GM21576 (cell line): ENCODE measurements around the gene C1QTNF8.

Experiments used
- ATAC-seq: cut with Tn5 transposase; IDR thresholded peaks from one replicate; pipeline ENCODE4 v1.9.1; 2021; ENCODE audit warnings: mild to moderate bottlenecking, moderate library complexity; ENCODE audit not compliant: unreplicated experiment

C1QTNF8 gene

DNA sequence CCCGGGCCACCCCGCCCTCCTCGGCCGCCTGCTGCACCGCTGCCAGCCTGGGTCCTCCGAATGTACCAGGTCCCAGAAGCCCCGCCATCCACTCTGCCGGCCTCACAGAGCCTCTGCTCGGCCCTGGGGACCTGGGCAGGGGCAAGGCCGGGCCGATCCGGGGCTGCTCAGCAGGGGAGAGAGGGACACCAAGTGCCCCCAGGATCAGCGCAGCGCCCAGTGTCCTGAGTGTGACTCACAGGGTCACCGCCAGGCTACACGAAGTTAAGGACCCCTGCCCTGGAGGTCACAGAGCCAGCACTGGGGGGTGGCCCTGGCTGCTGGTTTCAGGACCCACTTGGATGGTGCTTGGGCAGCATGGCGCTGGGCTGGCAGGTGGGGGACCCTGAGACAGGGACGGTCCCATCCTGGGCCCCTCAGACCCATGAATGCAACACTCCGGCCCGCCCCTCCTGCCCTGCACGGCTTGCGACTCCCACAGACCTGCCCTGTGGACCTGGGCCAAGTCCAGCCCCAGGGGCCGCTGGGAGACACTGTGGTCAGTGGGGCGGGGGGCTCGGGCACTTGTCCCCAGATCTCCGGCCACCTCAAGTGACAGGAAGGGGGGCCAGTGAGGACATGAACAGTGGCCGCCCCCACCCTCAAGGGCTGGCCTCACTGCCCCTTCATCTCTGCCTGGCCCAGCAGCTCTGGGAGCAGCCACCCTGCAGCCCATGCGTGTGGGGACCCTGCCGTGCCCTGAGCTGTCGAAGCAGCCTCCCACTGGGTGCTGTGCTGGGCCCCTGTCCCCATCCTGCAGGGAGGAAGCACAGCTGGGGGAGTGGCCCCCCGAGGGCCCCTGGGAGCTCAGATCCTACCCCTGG, 46.7 kb downstream of the C1QTNF8 start:
- no peak for ATAC-seq

DNA sequence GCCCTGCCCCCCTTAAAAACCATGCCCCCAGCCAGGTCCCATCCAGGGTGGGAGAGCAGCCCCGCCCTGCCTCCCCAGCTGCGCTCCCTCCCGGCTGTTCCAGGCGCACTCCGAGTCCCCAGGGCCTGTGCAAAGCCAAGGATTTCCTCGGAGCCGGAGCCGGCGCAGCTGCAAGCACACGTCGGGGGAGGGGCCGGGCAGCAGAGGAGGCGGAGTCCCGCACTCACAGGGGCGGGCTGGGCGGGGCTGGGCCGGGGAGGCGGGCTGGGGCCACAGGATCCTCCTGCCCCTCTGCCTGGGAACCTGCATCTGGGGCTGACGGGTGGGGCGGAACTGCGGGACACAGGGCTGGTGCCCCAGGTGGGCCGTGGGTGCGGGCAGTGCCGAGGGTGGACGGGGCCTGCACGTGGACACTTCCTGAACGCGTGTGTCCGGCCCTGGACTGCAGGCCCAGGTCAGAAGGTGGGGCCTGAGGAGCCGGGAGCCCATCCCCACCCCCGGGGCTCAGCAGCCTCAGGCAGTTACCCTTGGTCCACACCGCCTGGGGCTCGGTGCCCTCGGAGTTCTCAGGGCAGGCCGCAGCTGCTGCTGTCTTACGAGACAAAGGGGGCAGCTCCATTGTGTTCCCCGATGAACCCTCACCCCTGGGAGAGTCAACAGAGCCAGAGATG, 47.5 kb downstream of the C1QTNF8 start:
- no peak for ATAC-seq

DNA sequence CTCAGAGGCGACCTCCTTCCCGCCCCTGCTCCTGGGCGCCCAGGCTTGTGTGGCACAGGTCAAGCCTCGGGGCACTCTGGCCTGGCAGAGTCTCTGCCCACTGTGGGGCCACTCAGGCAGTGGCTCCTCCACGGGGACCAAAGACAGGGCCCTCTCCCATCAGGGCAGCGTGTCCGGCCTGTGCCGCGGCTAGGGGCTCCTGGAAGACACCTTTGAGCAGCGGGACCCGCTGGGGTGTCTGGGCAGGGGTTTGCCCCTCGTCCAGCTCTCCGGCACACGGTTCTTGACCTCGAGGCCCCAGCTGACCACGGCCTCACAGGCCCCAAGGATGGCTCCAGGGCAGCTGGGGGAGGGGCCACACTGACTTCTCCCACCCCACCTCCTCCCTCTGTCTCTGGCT, 48.2 kb downstream of the C1QTNF8 start:
- no peak for ATAC-seq

DNA sequence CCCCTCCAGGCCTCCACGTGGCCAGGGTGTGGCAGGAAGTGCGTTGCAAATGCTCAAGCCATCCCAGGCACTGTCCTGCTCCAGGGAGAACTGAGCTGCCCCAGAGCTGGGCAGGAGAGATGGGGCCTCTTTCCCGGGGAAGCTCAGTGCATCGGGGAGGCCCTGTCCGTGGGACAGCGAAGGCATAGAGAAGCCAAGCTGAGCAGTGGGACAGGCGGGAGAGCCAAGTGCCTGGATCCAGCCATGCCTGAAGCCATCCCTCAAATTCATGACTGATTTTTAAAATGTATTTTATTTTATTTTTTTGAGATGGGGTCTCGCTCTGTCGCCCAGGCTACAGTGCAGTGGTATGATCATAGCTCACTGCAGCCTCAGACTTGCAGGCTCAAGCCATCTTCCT, 48.9 kb downstream of the C1QTNF8 start:
- no peak for ATAC-seq

DNA sequence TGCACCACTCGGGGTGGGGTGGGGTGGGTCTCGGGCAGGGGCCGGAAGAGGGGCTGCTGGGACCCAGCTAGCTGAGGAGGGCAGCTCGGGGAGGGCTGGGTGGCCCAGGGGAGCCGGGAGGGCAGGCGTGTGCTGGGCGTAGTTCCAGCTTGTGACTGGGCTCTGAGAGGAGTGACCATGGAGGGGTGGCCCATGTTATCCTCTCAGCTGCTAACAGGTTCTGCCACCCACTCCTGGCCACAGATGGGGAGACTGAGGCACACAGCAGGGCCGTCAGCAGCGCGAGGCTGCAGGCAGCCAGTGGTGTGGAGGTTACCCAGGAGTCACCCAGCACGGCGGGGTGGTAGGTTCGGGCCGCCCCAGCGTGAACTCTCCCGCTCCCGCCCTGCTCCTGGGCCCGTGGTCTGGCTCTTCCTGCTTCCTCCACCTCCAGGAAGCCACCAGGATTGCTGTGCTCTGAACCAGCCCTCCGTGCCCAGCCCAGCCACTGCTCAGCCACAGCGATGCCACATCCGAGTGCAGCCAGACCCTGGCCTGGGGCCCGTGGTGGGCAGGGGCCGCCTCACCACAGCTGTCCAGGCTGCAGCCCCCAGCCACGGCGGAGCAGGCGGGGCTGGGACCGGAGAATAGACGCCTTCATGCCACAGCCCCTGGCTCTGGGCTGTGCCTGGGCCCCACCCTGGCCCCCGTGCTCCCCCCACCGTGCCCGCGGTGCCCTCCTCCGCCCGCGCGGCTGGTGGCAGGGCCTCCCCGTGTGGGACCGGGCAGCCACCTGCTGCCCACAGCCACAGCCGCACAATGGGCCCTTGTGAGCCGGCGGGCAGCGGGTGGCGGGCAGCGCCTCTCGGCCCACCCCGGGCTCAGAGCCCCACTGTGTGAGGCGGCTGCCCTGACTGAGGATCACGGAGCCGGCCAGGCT, 49.8 kb downstream of the C1QTNF8 start:
- no peak for ATAC-seq

DNA sequence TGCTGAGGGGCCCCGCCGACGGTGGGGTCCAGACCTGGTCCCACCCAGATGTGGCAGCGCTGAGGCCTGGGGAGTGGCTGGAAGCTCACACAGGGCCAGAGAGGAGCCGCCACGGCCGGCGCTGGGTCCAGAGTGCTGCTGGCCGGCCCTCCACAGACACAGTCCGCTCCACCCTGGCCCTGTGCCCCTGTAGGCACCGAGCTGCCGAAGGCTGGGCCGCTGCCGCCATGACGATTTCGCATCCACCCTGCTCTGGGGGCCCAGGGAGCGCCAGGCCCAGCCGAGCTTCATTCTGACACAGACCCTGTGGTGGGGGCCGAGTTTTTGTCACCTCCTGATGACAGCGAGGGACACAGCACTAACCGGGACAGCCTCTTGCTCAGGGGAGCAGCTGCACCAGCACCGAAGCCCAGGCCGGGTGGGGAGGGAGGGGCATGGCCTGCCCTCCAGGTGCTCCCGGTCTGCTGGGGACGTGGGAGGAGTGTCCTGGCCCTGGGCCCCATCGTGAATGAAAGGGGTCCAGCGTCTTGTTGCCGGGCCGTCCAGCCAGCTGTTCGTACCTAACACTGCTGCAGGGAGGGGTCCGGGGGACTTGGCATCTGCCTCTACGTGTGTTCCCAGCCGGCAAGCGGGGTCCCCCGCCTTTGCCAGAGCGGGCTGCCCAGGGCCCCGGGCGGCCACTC, 50.6 kb downstream of the C1QTNF8 start:
- ATAC-seq, result no peak

DNA sequence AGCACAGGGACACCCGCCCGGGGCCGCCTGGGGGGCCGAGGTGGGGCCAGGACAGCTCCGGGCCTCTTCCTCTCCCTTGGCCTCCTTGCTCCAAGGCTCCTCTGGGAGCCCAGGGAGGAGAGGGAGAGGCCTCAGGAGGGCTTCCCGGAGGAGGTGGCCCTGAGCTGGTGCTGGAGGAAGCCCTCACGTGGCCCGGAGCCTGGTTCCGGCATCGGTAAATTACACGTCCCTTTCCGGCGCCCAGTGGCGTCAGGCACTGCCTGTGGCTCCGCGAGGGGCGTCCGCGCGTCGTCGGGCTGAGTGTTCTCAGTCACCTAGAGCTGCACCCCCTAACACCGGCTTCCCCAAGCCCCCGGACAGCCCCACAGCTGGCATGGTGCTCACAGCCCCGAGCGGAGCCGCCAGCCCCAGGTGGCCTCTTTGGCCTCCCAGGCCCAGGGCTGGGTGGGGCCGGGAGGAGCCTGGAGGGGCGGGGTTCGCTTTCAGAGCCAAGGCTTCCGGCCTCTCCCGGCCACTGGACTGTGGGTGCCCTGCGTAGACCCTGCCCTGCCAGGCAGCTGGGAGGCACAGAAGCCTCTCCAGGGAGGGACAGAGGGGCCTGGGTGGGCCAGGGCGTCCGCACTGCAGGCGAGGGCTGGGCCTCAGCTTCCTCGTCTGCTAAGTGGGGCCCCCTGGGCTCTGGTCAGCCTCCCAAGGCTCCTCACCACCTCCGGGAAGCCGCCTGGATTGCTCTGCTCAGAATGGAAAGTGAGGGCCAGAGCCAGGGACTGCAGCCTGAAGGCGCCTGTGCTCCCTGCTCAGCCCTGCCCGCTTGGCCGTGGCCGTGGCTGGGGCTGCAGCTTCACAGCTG, 51.4 kb downstream of the C1QTNF8 start:
- ATAC-seq, result no peak

DNA sequence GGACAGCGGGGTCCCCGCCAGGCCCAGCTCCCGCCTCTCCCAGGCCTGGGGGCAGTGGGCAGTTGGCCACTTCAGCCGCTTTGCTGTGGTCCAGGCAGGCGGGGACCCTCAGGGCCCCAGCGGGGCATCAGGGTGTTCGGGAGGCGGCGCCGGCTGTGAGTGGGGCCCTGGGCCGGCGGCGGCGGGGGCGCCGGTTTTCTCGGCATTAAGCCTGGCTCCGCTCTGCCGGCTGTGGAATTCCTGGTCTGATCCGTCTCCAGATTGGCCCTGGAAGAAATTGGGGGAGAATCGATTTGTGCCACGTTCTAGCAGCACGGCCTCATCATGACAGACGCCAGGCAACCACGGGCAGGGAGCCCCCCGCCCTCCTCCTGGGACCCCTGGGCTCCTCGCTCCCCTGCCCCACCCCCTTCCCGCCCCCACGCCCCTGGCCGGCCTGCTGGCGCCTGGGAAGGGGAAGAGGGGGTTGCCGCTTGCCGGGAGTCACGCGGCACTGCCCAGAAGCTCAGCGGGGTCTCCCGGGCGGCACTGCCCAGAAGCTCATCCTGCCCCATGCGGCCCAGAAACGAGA, 52.1 kb downstream of the C1QTNF8 start:
- ATAC-seq, result no peak

DNA sequence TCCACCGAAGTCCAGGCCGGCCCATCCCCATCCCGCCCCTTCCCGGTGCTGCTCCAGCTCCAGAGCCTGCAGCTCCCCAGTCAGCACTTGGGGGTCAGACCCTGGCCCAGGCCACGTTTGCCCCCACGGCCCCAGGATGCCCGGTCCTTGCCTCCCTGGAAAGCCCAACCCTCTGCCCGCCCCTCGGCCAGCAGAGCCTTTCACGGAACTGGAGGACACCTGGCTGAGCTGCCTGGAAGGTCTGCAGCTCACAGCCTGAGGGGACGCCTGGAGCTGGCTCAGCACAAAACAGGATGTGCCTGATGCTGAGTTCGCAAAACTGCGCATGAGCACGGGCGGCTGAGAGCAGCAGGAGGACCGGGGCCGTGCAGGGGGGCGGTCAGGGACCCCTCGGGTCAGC, 53.2 kb downstream of the C1QTNF8 start:
- no peak for ATAC-seq

DNA sequence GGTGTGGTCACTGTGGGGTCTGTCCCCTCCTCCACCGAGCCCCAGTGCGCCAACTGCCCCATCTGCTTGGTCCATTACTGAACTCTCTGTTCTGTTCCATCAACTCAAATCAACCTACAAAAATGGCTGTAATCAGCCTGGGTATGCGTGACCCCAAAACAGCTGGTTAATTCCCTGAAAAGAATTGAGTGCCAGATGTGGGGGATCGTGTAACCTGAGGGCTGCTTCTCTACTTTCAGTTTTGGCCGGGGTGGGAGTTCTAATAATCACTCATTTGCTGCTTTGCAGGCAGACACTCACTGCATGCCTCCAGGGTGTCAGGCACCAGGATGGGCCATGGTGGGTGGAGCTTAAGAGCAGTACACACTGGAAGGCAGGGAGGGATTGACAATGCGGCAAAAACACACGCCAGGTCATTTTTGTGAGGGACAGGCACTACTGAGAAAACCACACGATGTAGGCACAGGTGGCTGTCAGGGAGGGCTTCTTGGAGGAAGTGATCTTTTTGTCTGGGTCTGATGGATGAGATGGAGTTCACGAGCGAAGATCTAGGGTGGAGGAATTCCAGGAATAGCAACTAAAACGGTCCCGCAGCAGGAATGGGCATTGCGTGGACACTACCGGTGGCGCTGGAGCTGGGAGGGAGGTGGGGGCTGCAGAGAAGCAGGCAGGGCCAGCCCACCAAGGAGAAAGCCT, 53.8 kb downstream of the C1QTNF8 start:
- ATAC-seq, result no peak

DNA sequence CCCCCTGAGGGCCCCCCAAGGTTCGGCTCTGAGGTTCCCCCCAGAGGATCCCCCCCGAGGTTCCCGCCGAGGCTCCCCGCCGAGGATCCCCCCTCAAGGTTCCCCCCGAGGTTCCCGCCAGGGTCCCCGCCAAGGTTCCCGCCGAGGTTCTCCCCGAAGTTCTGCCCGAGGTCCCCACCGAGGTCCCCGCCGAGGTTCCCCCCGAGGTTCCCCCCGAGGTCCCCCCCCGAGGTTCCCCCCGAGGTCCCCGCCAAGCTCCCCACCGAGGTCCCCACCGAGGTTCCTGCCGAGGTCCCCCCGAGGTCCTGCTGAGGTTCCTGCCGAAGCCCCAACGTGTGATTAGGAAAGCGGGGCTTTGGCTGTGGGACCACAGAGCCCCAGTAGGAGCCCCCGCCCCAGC, 55.7 kb downstream of the C1QTNF8 start:
- ATAC-seq, result no peak

DNA sequence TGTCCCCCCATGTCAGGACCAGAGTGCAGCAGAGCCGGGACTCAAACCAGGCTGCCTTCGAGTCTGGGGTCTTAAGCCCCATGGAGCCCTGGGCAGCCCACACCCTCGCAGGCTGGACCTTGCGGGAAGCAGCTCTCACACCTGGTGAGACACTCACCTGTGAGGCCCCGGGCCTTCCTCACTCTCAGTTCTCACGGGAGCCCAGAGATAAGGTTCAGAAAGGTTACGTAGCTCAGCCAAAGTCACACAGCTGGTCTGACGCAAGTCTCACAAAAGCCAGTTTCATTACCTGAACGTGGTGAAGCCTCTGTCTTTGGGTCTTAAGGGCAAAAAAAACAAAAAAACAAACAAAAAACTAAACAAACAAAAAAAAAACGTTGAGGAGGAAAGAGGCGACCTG, 56.3 kb downstream of the C1QTNF8 start:
- ATAC-seq, result no peak

DNA sequence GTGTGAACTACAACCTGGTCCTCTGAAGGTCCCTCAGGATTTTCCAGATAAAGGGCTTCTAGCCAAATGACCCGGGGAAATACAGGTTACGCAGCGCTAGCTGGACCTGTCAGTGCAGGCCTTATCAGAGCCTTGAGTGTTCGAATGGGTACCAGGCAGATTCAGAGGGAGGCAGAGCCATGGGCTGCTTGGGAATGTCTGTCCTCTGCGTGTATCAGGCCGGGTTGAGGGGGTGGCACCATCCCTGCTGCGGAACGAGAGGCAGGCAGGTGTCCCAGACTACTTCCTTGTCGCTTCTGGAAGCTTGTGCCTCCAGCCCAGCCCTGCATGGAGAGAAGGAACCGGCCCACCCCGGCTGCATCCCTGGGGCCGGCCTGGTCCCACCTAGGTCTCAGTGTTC, 57.1 kb downstream of the C1QTNF8 start:
- ATAC-seq, result no peak
